PFSK-1 (cell line): ENCODE results near the gene TMPRSS9.

Experiments
- POLR2AphosphoS5 ChIP-seq: IDR thresholded peaks from 2 replicates; pipeline ENCODE4 v1.6.1; 2012; ENCODE audit warnings: low read depth, mild to moderate bottlenecking, control low read depth, low read length, moderate library complexity
- SIN3A ChIP-seq: IDR thresholded peaks from 2 replicates; pipeline ENCODE4 v1.6.1; 2012; ENCODE audit warnings: mild to moderate bottlenecking, low read length, moderate library complexity, borderline replicate concordance; ENCODE audit not compliant: insufficient read depth
- TAF1 ChIP-seq: IDR thresholded peaks from 2 replicates; pipeline ENCODE4 v1.6.1; 2012; ENCODE audit warnings: low read length, control low read depth, borderline replicate concordance; ENCODE audit not compliant: insufficient read depth
- TF ChIP-seq, protein P1 (sequence below), 2 experiments: IDR thresholded peaks; 2 replicates each; pipeline versions ENCODE4 v1.6.1 to v1.8.0; 2011 to 2012; ENCODE audit warnings: low read depth in 2 of 2, low read length in 2 of 2, control low read depth in 1 of 2, inconsistent platforms in 1 of 2, mild to moderate bottlenecking in 1 of 2, moderate library complexity in 1 of 2; ENCODE audit not compliant: insufficient read depth in 1 of 2

- TF ChIP-seq TAF1 (no peak), POLR2AphosphoS5 (no peak), SIN3A (no peak)
- TF ChIP-seq, protein P1, sequence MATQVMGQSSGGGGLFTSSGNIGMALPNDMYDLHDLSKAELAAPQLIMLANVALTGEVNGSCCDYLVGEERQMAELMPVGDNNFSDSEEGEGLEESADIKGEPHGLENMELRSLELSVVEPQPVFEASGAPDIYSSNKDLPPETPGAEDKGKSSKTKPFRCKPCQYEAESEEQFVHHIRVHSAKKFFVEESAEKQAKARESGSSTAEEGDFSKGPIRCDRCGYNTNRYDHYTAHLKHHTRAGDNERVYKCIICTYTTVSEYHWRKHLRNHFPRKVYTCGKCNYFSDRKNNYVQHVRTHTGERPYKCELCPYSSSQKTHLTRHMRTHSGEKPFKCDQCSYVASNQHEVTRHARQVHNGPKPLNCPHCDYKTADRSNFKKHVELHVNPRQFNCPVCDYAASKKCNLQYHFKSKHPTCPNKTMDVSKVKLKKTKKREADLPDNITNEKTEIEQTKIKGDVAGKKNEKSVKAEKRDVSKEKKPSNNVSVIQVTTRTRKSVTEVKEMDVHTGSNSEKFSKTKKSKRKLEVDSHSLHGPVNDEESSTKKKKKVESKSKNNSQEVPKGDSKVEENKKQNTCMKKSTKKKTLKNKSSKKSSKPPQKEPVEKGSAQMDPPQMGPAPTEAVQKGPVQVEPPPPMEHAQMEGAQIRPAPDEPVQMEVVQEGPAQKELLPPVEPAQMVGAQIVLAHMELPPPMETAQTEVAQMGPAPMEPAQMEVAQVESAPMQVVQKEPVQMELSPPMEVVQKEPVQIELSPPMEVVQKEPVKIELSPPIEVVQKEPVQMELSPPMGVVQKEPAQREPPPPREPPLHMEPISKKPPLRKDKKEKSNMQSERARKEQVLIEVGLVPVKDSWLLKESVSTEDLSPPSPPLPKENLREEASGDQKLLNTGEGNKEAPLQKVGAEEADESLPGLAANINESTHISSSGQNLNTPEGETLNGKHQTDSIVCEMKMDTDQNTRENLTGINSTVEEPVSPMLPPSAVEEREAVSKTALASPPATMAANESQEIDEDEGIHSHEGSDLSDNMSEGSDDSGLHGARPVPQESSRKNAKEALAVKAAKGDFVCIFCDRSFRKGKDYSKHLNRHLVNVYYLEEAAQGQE (IDR thresholded peaks at IDR 0.05; ENCODE audit: insufficient read depth in 1 of 2, low read depth in 2 of 2, low read length in 2 of 2), result no peak
Observed at GRCh38 chr19:2353159-2353886, 6.7 kb upstream of the TMPRSS9 start.
